Activated effector memory CD4-positive, alpha-beta T cell treated with Interleukin-2 at 50 U/mL for 16 hours (primary cell): ENCODE data around the gene CCDC8.
"Not testable (repeated sequence)": the region's sequence is repeated elsewhere in the genome, so short reads cannot be mapped to it uniquely, and the experiment has no call there.

Experiments used
- DNase-seq: peaks from one replicate; pipeline ENCODE4 v3.0.0-alpha.2; 2020

Gene CCDC8

DNA sequence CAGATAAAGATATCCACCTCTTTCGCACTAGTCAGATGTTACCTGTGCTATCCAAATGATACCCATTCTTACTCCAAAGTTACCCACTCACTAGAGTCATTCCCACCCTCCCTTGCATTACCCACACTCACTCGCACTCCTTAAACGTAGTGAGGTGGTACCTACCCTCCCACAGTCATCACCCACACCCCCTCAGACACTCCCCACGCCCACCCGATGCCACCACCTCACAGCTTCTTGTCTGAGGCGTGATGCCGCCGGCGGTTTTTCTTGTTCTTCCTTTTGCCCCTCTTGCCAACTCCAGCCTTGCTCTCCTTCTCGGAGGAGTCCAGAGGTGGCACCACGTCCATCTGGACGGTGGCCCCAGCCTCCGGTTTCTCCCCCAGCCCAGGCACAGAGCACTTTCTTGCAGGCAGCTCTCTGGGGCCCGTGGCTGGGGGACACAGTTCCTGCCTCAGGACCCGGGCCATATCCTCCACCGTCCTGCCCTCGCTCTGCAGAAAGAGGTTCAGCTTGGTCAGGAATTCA, 14.2 kb upstream of the CCDC8 start:
- no peak for DNase-seq

- DNase-seq, result no peak
These were observed 13.3 kb upstream of the CCDC8 start for GRCh38 chr19:46426506-46427162.

DNA sequence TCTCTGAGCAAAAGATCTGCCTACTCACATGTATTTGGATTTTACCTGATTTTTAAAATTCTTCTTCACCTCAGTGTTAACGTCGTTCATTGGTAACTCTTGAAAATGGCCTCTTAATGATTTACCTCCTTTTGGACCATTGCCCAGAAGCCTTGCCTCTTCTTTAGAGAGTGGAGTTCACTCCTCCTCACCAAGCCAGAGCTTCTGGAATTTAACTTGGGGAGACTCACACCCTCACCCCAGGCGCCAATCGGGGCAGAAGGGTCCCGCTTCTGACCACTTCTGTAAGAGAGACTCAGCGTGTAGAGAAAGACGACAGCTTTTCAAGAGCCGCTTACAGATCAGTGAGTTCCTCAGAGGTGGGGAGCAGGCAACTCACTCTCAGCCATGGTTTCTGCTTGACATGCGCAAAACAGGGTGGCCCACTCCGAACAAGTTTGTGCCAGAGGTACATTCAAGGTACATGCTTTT, 12.7 kb upstream of the CCDC8 start:
- DNase-seq, result no peak

GRCh38 chr19:46423188-46423587, 9.8 kb upstream of the CCDC8 start:
- no peak for DNase-seq

- no peak for DNase-seq
These were observed 9.0 kb upstream of the CCDC8 start for GRCh38 chr19:46422344-46422743.

GRCh38 chr19:46420056-46420455, 6.7 kb upstream of the CCDC8 start:
- DNase-seq, result no peak

- not testable (repeated sequence) for DNase-seq
These were observed 2.7 kb upstream of the CCDC8 start for GRCh38 chr19:46415804-46416709.

DNA sequence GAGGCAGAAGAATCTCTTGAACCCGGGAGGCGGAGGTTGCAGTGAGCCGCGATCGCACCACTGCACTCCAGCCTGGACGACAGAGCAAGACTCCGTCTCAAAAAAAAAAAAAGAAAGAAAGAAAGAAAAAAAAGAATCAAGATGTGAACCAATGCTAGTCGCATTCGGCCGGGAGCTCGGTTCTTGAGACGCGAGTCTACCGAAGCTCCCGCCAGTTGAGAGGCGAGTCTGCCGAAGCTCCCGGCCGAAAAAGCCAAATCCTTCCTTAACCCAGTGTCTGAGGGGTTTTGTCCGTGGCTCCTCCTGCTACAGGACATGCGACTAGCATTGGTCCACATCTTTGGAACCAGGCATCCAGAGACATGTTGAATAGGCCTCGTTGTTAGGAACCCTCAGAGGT, 1.5 kb upstream of the CCDC8 start:
- not testable (repeated sequence) for DNase-seq

DNA sequence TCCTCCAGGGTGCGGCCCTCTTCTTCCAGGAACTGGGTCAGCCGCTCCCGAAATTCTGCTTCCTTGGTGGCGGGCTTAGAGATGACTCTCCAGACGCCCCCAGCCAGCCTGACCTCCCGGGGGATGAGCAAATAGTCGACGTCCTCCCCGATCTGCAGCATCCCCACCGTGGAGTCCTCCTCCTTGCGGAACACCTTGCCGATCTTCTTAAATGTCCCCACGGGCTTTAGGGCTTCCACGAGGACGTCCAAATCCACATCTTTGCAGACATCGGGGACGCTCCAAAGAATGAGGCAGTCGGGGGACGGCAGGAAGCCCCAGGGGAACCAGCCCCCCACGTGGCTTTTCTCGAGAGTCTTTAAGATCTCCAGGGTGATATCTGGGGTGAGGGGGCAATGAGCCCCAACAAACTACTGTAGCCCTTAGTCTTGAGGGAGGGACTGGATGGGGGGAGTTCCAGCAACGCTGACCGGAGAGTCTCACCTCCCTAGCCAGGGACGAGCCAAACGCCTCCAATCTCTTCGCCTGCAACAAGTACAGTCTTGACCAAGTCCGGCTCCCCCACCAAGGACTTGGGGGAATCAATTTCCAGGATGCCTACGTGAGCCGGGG, 608 bp downstream of the CCDC8 start:
- no peak for DNase-seq

DNA sequence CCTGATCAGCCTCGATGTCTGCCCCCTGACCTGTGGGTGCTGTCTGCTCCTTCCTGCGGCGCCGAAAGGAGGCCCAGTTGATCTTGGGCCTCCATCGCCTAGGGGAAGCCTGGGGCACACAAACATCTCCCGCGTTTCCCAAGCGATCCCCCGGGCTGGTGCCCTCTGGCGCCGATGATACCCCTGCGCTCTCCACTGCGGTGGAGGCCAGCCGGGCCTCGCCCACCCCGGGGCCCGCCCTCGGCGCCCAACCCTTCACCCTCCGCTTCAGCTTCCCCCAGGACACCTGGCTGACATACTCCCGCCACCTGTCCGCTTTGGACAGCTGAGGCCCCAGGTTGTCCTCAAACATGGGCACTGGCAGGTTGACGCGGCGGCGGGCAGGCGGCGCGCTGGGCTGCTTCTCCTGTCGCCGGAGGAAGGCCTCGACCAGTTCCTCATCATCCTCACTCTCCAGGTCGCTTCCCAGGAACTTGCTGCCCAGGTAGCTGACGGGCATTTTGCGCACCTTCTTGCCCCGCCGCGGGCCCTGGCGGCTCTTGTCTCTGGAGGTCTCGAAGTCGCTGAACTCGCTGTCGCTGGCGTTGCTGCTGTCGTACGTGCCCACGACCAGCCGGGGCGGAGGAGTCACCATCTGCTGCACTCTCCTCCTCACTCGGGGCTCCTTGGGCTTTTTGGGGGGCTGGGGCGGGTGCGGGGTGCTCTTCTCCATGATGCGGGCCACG, 1.3 kb downstream of the CCDC8 start:
- DNase-seq, result no peak

DNA sequence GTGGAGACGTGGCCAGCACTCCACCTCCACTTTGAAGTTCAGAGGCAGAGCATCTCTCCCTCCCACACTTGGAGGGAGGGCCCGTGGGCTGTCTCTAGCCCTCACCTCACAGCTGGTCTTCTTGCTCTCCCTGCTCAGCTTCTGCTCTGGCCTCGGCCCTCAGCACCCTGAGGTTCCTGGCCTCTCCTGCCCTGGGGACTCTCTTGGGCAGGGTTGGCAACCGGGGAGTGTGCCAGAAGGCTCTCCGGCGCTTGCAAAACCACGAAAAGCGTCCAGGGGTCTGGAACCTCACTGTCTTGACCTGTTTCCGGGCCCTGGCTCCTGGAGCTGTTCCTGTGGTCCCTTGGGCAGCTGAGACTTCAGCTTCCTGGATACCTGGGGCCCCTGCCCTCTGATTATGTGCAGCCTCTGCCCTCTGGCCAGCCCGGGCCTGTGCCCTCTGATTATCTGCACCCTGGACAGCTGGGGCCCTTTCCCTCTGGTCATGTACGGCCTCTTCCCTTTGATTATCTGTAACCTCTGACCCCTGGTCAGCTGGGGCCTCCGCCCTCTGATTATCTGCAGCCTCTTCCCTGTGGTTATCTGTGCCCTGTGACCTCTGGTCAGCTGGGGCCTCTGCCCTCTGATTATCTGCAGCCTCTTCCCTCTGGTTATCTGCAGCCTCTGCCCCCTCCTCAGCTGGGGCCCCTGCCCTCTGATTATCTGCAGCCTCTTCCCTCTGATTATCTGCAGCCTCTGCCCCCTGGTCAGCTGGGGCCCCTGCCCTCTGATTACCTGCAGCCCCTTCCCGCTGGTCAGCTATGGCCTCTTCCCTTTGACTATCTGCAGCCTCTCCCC, 2.1 kb downstream of the CCDC8 start:
- DNase-seq, result no peak

GRCh38 chr19:46410205-46411087, 2.9 kb downstream of the CCDC8 start:
- no peak for DNase-seq

- no peak for DNase-seq
These were observed 4.2 kb downstream of the CCDC8 start for GRCh38 chr19:46409191-46409590.

DNA sequence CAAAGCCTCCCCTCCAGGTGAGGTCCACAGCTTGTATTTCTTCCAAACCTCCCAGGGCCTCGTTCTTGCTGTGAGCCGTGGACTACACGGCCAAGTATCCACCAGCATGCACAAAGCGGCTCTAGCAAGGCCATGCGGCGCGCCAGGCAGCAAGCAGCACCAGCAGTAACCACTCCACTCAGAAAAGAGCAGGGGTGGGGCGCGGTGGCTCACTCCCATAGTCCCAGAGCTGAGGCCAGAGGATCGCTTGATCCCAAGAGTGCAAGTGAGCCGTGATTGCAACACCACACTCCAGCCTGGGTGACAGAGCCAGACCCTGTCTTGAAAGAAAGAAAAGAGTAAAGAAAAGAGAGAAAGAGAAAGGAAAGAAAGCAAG, 4.7 kb downstream of the CCDC8 start:
- no peak for DNase-seq

DNA sequence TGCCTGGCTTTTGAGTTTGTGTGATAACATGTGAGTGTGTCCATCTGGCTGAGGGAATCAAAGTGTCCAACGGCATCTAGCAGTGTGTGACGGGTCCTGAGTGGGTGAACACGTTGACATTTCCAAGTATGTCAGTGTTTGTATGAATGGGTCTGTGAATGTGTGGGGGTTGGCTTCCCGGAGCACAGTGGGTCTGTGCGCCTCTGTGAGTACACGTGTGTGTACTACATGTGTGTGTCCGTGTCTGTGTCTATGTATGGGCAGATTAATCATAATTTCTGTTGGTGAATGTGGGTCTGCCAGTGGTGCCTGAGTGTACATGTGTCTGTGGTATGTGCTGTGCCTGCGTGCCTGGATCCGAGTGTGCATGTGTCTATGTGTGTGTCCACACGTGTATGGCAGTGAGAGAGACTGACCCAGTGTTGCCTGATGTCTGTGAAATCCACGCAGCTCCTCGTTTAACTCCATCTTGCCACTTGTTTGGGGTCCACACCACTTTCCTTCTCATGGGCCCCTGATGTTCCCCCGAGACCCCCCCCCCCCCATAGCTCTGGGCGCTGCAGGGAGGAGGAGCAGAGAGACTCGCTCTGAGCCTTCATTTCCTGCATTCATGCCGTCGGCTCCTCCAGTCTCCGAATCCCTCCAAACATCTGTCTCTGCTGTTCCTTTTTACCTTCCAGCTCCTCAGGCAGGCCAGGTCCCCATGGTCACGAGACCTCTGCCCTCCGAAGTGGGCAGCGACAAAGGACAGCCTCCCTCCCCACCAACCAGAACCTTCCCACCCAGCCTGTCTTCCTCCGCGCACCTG, 5.3 kb downstream of the CCDC8 start:
- no peak for DNase-seq

GRCh38 chr19:46406976-46407375, 6.4 kb downstream of the CCDC8 start:
- no peak for DNase-seq

GRCh38 chr19:46404753-46405468, 8.5 kb downstream of the CCDC8 start:
- no peak for DNase-seq

DNA sequence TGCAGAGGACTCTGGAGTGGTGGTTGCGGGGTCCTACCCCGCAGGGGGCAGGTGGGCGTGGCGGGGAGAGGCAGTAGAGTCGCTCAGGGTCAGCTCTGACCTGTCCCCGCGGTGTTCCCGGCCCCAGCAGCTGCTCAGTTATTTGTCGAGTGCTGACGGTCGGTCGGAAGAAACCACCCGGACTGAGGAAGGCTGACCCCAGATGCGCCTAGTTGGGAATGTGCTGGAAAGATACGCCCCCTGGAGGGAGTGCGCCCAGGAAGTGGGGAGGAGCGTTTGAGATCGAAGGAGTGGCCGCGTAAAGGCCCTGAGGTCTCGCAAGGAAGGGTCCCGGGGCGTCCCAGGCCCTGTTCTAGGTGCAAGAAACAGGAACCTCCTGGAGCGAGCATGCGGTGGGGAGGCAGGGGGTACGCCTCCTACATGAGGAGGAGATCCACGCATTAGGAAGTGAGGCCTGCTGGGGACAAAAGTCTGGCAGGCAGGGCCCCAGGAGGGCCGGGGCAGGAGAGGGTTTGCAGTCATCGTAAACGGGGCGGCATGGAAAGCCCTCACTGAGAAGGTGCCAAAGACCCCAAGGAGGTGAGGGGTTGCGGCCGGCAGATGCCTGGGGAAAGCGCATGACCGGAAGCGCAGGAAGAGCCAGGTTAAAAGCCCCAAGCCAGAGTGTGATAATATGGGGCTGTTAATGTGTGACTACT, 9.2 kb downstream of the CCDC8 start:
- no peak for DNase-seq

DNA sequence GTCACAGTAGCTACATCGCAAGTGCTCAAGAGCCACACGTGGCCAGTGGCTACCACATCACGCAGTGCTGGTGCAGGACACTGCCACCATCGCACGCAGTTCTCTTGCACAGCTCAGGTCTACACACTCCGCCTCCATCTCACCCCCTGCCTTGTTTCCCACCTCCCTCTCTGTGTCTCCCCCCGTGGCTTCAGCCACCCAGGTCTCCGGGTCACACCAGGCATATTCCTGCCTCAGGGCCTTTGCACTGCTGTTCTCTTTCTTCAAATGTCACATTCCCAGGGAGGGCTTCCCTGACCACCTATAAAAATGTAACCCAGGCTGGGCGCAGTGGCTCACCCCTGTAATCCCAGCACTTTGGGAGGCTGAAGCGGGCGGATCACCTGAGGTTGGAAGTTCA, 10.6 kb downstream of the CCDC8 start:
- DNase-seq, result no peak
